ENCODE data around the gene PSMG4.
A peak's percentile ranks its signal among the peaks of the same experiment; 100 is the strongest.

The PSMG4 gene

DNA sequence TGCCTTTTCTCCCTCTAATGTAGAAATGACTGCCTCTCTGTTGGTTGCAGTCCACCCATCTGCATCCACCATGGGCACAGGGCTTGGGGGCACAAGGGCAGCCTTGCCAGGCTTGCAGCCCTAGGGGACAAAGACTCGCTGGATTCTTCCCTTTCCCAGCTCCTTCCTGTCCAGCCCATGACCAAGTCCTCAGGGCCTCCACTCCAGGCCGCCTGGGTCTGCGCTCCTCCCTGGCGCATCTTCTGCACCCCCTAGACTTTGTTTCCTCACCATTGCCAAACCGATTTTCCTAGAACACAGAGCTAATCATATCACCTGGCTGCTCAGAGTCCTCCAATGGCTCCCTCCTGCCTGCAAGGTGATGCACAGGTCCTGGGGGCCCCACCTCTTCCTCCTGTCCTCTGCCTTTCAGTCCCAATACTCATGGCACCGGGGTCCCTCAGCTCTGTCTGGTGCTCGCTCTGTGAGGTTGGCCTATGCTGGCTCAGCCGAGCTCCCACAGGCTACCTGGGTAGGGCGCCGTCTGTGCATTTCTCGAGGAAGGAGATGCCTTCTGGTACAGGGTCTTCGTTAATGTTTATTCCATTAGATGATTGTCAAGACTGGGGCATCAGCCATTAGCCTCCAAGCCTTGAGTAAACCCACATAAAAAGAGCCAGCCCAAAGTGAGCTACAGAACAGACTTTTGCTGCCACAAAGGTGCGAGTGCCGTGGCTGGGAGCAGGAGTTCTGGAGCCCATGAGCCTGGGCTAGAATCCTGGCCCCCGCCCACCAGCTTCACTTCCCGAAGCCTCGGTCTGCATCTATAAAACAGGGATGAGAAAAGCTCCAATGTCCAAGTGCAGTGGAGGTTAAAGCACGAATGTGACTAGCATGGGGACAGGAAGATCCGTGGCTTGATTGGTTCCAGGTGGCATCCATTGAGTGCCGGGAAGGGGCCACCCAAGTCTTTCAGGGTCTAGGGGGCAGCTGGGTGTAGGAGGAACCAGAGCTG, 17.7 kb downstream of the PSMG4 start:
- DNase-seq (ENCODE audit: low spot score) = no peak

- no peak for DNase-seq (ENCODE audit: low spot score)
Observed at GRCh38 chr6:3277251-3277650, 18.5 kb downstream of the PSMG4 start.

DNA sequence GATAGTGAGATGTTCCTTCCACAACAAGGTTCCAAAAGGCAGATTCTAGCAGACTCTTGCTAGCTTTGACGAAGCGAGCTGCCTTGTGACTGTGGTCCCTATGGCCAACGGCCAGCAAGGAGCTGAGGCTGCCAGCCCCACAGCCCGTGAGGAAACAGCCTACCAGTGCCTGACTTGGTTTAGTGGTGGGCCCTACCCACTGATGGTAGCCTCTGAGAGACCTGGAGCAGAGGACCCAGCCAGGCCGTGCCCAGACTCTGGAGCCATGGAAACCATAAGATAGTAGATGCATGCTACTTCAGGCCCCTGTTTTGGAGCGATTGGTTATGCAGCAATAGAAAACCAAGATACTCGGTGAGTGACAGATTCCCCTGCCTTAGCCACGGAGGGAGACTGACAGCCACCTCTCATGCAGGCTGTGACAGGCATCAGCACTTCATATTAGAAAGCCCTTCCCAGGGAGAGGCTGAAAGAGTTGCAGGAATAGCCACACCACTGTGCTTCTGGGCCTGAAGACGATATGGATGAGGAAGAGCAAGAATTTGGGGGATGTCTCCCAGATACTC, 19.2 kb downstream of the PSMG4 start:
- no peak for DNase-seq (ENCODE audit: low spot score)

- DNase-seq (ENCODE audit: low spot score) = no peak
Observed at GRCh38 chr6:3278691-3279090, 19.9 kb downstream of the PSMG4 start.

DNA sequence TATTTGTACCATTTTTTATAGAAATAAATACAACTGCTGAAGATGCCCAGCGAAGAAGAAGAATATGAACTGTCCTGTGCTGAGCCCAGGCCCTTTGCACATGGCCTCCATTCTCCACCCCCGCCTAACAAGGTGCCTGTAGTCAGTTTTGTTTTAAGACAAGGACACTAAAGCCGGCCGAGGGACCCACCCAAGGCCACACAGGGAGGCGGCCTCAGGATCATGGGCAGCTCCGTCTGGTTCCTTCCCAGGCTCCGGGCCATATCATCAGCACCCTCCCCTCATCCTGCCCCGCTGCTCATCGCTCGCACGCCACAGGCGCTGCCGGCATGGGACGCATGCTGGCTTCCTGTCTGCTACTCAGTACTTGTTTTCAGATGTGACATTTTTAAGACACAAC, 21.3 kb downstream of the PSMG4 start:
- no peak for DNase-seq (ENCODE audit: low spot score)

DNA sequence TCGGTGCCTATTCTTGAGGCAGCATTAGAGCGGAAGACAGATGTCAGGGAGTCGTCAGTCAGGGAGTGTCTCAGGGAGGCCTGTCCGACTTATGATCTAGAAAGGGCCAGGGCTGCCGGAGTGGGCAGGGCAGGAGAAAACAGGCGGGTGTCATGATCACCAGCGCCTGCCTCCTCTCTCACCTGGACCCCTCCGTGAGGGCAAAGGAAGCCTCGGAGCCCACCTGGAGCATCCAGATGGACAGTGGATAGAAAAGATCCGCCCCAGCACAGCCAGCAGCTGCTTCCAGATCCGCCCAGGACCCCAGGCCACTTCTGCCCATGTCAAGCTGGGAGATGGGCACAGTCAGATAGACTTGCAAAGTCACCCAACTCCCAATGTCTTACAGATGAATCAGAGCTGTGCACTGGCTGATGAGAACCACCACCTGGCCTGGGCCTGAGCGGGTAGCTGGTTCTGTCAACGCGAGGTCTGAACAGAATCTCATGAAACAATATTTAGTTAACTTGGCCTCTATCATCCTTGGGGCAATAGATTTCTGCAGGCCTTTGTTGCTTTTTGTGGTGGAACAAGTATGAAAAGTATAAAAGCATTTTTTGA, 22.2 kb downstream of the PSMG4 start:
- DNase-seq (ENCODE audit: low spot score) = no peak

DNA sequence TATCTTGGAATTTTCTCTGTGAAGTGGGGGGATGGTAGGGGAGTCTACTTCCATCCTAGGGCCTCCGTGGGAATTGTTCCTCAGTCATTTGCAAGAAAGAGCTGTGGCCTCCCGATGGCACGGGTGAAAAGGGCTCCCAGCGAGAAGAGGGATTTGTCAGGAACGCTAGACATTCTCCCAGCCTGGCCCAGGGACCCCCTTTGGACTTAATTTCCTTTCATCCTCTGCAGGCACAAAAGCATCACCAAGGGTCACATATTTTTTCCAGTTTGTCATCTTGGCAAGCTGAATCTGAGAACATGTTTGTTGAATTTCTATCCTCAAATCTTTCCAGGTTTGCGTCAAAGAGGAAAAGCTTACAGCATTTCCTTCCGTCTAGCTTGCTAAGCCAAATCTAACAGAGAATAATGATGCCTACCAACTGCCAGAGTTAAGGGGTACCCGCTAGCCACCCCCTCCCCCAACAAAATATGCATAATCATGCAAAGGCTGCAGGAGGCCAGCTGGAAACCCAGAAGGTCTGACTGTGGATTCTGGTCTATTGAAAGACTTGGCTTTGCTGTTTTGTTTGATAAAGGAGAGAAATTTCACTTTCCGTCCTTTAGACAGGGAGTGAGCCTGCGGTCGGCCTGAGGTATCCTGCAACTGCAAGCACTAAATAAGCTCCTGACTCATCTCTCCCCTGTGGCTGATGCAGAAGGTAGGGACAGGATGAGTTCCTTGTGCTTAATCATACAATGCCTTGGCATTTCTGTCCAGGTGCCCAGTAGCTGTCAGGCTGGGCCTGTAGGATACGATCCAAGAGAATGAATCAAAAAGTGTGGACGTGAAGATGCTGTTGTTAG, 23.1 kb downstream of the PSMG4 start:
- DNase-seq (ENCODE audit: low spot score) = no peak

- DNase-seq (ENCODE audit: low spot score) = no peak
Observed at GRCh38 chr6:3282476-3283236, 23.9 kb downstream of the PSMG4 start.

DNA sequence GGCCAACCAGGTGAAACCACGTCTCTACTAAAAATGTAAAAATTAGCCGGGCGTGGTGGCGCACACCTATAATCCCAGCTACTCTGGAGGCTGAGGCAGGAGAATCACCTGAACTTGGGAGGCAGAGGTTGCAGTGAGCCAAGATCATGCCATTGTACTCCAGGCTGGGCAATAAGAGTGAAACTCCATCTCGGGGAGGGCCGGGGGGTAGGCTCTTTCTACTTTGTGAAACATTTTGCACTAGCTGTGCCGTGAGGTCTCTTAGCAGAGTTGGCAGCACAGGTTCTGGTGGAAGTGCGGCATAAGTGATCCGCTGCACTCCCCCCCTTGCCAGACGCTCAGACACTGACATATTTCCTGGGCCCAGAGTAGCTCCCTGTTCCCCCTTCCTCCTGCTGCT, 24.5 kb downstream of the PSMG4 start:
- no peak for DNase-seq (ENCODE audit: low spot score)

DNA sequence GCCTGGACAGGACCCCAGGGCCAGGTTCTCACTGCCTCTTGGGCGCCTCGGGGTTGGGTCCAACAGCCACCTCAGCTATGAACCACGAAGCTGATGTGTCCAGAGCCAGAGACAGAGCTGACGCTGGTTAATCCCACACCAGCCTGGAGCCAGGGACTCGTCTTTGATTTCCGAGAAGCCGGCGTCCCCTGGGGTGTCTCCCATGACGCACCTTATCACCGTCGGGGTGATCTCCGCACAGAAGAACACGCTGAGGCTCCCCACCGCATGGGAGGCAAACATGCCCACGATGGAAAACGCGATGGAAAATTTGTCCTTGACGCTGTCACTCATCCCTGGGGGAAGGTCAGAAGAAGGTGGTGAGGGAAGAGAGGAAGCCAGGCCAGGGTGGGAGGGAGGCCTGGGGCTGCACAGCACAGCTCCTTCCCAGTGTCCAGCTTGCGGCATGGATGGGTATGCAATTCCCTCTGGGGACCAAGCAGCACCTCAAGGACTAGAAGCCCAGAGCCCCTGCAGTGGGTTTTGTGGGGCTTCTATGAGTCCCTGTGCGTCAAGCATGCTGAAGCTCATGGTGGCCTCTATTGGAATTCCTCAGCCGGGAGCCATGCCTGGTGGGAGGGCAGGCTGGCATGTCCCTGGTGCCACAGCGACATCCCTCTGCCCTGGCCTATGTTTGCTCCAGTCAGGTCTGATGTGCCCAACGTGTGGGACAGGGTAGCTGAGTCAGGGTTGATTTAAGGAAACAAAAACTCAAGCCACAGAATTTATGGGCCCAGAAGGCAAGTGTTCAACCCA, 25.1 kb downstream of the PSMG4 start:
- no peak for DNase-seq (ENCODE audit: low spot score)

DNA sequence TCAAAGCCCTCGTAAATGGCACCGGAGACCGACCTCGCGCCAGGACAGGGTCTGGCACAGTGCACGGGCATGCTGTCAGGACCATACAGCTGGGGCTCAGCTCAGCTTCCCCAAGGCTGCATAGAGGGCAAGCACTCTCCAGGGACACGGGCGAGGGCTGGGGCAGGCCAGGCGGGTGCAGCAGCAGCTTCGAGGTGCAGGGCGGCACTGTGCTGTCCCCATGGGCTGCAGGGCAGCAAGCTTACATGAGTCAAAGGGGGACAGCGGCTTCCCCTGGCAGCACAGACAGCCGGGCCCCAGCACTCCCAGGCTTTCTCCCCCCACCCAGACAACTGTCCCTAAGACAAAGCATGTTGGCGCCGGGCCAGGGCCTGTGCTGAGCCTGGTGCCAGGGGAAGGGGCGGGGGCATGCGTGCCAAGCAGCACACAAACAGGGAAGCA, 25.7 kb downstream of the PSMG4 start:
- DNase-seq (ENCODE audit: low spot score) = peak; percentile 74

- peak; percentile 42 for DNase-seq (ENCODE audit: low spot score)
Observed at GRCh38 chr6:3285049-3285639, 26.4 kb downstream of the PSMG4 start.

DNA sequence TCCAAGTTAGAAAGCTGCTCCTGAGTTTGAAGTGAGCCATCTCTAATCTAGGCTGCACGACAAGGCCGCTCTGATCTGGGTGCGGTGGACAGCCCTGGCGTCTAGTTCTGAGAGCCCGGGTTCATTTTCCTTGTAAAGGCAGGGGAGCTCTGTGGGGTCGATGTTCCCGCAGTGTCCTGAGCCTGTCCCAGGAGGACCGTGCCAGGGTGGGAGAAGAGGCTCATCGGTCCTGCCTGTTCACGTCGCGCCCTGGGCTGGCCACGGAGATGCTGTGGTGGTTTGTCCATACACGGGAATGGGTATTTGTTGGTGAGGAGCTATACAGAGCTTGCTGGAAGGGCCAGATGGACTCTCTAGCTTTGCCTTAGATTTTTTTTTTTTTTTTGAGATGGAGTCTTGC, 27.0 kb downstream of the PSMG4 start:
- DNase-seq (ENCODE audit: low spot score) = no peak

DNA sequence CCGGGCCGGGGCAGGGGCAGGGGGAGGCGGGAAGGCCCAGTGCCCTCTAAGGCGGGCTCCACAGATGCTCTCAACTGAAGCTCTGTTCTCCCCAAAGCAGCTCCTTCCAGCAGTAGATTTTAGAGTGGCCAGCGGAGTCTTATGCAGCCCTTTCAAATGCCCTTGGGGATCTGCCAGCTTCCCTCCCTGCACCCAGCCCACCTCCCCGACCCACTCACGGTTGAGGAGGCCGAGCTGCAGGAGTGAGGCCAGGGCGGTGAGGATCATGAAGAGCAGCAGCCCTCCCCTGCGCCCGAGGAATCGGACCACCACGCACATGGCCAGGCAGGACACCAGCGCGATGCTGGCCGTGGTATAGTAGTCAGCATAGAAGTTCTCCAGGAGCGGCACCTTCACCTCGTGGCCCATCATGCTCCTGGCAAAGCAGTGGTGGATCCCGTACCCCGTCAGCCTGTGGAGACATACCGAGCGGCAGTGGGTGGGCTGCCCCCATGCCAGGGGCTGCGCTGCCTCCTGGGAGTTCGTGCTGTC, 28.0 kb downstream of the PSMG4 start:
- DNase-seq (ENCODE audit: low spot score) = no peak

DNA sequence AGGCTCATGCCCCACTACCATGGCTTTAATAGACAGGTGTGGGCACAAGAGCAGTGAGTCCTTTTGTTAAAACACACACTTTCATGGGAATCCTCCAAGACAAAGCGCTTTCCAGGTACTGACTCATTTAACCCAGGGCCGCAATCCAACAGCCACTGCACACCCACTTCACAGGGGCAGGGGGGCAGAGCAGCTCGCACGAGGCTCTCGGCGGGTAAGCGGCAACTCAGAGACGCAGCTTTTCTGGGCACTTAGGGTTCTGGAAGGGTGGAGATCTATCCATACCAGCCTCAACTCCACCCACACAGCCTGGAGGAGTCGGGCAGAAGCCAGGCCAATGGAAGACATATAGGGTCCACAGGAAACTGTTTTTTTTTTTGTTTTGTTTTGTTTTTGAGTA, 28.6 kb downstream of the PSMG4 start:
- no peak for DNase-seq (ENCODE audit: low spot score)

GRCh38 chr6:3287976-3288707, 29.4 kb downstream of the PSMG4 start:
- DNase-seq (ENCODE audit: low spot score) = no peak

GRCh38 chr6:3288711-3289663, 30.2 kb downstream of the PSMG4 start:
- no peak for DNase-seq (ENCODE audit: low spot score)

DNA sequence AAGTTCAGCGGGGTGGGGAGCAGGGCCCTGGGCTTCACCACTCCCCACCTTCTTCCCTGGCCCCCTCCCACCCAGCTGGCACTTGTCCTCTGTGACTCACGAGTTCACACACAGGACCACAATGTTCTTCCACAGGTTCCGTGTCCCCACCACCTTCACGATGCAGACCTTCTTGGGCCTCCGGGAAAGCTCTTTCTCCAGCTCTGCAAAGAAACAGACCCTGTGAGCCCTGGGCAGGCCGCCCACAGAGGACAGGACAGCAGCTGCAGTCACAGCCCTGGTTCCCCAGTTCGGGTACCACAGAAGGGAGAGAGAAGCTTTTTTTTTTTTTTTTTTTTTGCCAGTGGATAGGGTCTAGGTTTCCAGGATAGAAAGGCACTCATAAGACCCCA, 30.9 kb downstream of the PSMG4 start:
- no peak for DNase-seq (ENCODE audit: low spot score)
